OCI-LY7 (cell line): ENCODE measurements around the gene KRTAP24-1. TPM values are rescaled to one million over a fixed set of nuclear protein-coding genes. Genes with fewer than 3 reads are reported as not detected.

Experiments used
- BruUV-seq: library from RNA; stranded (reverse); fragments of 400-500 nt; replicated peaks from 2 replicates; lab custom pipeline; 2021; lab: Mats Ljungman, UMichigan
- CTCF ChIA-PET: fragments of 300-600 bp; sonication (Branson Sonifier 250); formaldehyde crosslinking; loops from one replicate; lab custom pipeline; 2022; ENCODE audit warnings: antibody characterized with exemption; ENCODE audit not compliant: unreplicated experiment; lab: Charles Lee
- POLR2A ChIA-PET: fragments of 300-600 bp; sonication (Branson Sonifier 250); formaldehyde crosslinking; loops from one replicate; lab custom pipeline; 2022; ENCODE audit warnings: antibody characterized with exemption; lab: Charles Lee
- DNase-seq: peaks from one replicate; pipeline ENCODE4 v3.0.0-alpha.2; 2015; ENCODE audit warnings: low spot score
- H2AFZ ChIP-seq: fragments of 200-600 bp; sonication (generic), shearing (Covaris generic); 2 replicates; pipeline ENCODE4 v1.6.1; 2014; ENCODE audit warnings: mild to moderate bottlenecking, antibody characterized with exemption, low read length, moderate library complexity
- H3K27ac ChIP-seq: fragments of 200-600 bp; sonication (generic); 2 replicates; pipeline ENCODE4 v1.5.1; 2014; ENCODE audit warnings: mixed run types, low read depth, mild to moderate bottlenecking, moderate library complexity, low read length, inconsistent platforms; ENCODE audit not compliant: poor library complexity, severe bottlenecking
- H3K36me3 ChIP-seq: fragments of 200-600 bp; sonication (generic); 2 replicates; pipeline ENCODE4 v1.6.1; 2014; ENCODE audit warnings: mild to moderate bottlenecking, antibody characterized with exemption, low read length, moderate library complexity, mixed read lengths; ENCODE audit not compliant: insufficient read depth
- H3K4me1 ChIP-seq: fragments of 200-600 bp; sonication (generic); 2 replicates; pipeline ENCODE4 v1.5.1; 2014; ENCODE audit warnings: mild to moderate bottlenecking, low read length; ENCODE audit not compliant: insufficient read depth, poor library complexity, severe bottlenecking
- H3K4me2 ChIP-seq: fragments of 200-600 bp; sonication (generic); 2 replicates; pipeline ENCODE4 v1.6.1; 2014; ENCODE audit warnings: mild to moderate bottlenecking, low read length
- H3K4me3 ChIP-seq: fragments of 200-600 bp; sonication (generic); 2 replicates; pipeline ENCODE4 v1.5.1; 2014; ENCODE audit warnings: mild to moderate bottlenecking, low read depth, low read length; ENCODE audit not compliant: poor library complexity, severe bottlenecking
- H3K79me2 ChIP-seq: fragments of 200-600 bp; sonication (generic); 2 replicates; pipeline ENCODE4 v1.6.1; 2016; ENCODE audit warnings: low read depth, mild to moderate bottlenecking, low read length, moderate library complexity, mixed read lengths; ENCODE audit not compliant: insufficient read depth
- H3K9me2 ChIP-seq: fragments of 200-600 bp; sonication (generic); 2 replicates; pipeline ENCODE4 v1.6.1; 2016; ENCODE audit warnings: mild to moderate bottlenecking, low read length, mixed read lengths; ENCODE audit not compliant: insufficient read depth
- H3K9me3 ChIP-seq: fragments of 200-600 bp; sonication (generic); 2 replicates; pipeline ENCODE4 v1.6.1; 2014; ENCODE audit warnings: mild to moderate bottlenecking, mixed run types, low read length, mixed read lengths
- H4K20me1 ChIP-seq: fragments of 200-600 bp; sonication (generic); 2 replicates; pipeline ENCODE4 v1.6.1; 2014; ENCODE audit warnings: mild to moderate bottlenecking, antibody characterized with exemption, low read length, moderate library complexity, mixed read lengths; ENCODE audit not compliant: insufficient read depth
- CTCF ChIP-seq: fragments of 200-600 bp; sonication (generic); conservative IDR thresholded peaks from 2 replicates; pipeline ENCODE4 v1.5.1; 2014; ENCODE audit warnings: mild to moderate bottlenecking, antibody characterized with exemption, low read length, moderate library complexity, mixed read lengths
- EZH2phosphoT487 ChIP-seq: fragments of 200-600 bp; sonication (generic); IDR thresholded peaks from 2 replicates; pipeline ENCODE4 v1.6.1; 2018; ENCODE audit warnings: low read depth, borderline replicate concordance, mild to moderate bottlenecking, mixed run types, antibody characterized with exemption, low read length, moderate library complexity, mixed read lengths
- intact Hi-C: fragments of 100-400 bp; cut with micrococcal nuclease; formaldehyde crosslinking; loops from one replicate; pipeline ENCODE4 v1.10.0; 2022; ENCODE audit not compliant: unreplicated experiment
- total RNA-seq, 2 experiments: library from RNA; depleted of rRNA in 1 of 2; stranded (reverse); fragments of >200 nt in 1 of 2; shearing (Covaris generic) in 1 of 2; gene quantifications; 2 replicates each; pipeline ENCODE4 v1.2.3, GENCODE V29; 2014 to 2022

KRTAP24-1 gene
- total RNA-seq, 2 experiments from 2014 or later: not detected

- intact Hi-C loops: no loop called here
- no peaks in the 10 kb centered on the region for H3K9me2 ChIP-seq
- H3K4me1 ChIP-seq: no peaks in the 10 kb centered on the region
- H4K20me1 ChIP-seq: no peaks in the 10 kb centered on the region
- H3K9me3 ChIP-seq: no peaks in the 10 kb centered on the region
- no peak overlapping the region for H3K4me3 ChIP-seq
- no TSS peak for BruUV-seq
- DNase-seq: no peak
- POLR2A ChIA-PET: no interaction called here
- H3K4me2 ChIP-seq: no peak overlapping the region
- H2AFZ ChIP-seq: no peak overlapping the region
- H3K36me3 ChIP-seq: no peaks in the 10 kb centered on the region
- TF ChIP-seq EZH2phosphoT487: no peak
- no peak for TF ChIP-seq CTCF
- no peak overlapping the region for H3K27ac ChIP-seq
- CTCF ChIA-PET: no interaction called here
- H3K79me2 ChIP-seq: no peaks in the 10 kb centered on the region
Observed at GRCh38 chr21:30271611-30272010, 11.1 kb downstream of the KRTAP24-1 start.

GRCh38 chr21:30271156-30271555, 11.6 kb downstream of the KRTAP24-1 start:
- ChIA-PET CTCF (no interaction called here), POLR2A (no interaction called here)
- no TSS peak for BruUV-seq

More at GRCh38 chr21:30271156-30271555, 11.6 kb downstream of the KRTAP24-1 start:
- DNase-seq: no peak
- Histone ChIP-seq H3K9me2 (no peaks in the 10 kb centered on the region), H3K4me2 (no peak overlapping the region), H3K36me3 (no peaks in the 10 kb centered on the region), H3K79me2 (no peaks in the 10 kb centered on the region), H3K4me3 (no peak overlapping the region), H3K4me1 (no peaks in the 10 kb centered on the region), H2AFZ (no peak overlapping the region), H3K27ac (no peak overlapping the region), H3K9me3 (no peaks in the 10 kb centered on the region), H4K20me1 (no peaks in the 10 kb centered on the region)
- intact Hi-C loops: no loop called here
- no peak for TF ChIP-seq CTCF
- TF ChIP-seq EZH2phosphoT487: no peak
